ENCODE data around the gene METTL23. TPM values are rescaled to one million over a fixed set of nuclear protein-coding genes. Genes with fewer than 3 reads are reported as not detected.
"Not testable (repeated sequence)": the region's sequence is repeated elsewhere in the genome, so short reads cannot be mapped to it uniquely, and the experiment has no call there.

The METTL23 gene
- total and polyA plus RNA-seq, 2 experiments from 2014 or later = 41.6 to 55.9 TPM

DNA sequence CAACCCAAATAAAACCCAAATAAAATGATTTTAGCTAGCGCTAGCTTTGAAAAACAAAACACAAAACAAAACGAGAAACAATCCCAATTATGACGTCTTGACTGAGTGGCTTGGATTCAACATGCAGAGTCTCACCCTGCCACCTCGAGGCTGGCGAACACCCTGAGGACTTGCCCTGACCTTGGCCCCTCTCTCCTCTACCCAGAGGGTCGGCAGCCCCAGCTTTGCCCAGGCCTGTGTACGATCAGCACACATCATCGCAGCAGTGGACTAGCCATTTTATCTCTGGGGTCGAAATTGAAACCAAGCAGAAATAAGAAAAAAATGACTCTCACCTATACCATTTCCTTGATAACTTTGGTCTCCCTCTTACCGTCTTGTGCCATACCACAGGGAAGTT lies 5.2 kb upstream of the METTL23 start (continued):
- TF ChIP-seq, protein P1, sequence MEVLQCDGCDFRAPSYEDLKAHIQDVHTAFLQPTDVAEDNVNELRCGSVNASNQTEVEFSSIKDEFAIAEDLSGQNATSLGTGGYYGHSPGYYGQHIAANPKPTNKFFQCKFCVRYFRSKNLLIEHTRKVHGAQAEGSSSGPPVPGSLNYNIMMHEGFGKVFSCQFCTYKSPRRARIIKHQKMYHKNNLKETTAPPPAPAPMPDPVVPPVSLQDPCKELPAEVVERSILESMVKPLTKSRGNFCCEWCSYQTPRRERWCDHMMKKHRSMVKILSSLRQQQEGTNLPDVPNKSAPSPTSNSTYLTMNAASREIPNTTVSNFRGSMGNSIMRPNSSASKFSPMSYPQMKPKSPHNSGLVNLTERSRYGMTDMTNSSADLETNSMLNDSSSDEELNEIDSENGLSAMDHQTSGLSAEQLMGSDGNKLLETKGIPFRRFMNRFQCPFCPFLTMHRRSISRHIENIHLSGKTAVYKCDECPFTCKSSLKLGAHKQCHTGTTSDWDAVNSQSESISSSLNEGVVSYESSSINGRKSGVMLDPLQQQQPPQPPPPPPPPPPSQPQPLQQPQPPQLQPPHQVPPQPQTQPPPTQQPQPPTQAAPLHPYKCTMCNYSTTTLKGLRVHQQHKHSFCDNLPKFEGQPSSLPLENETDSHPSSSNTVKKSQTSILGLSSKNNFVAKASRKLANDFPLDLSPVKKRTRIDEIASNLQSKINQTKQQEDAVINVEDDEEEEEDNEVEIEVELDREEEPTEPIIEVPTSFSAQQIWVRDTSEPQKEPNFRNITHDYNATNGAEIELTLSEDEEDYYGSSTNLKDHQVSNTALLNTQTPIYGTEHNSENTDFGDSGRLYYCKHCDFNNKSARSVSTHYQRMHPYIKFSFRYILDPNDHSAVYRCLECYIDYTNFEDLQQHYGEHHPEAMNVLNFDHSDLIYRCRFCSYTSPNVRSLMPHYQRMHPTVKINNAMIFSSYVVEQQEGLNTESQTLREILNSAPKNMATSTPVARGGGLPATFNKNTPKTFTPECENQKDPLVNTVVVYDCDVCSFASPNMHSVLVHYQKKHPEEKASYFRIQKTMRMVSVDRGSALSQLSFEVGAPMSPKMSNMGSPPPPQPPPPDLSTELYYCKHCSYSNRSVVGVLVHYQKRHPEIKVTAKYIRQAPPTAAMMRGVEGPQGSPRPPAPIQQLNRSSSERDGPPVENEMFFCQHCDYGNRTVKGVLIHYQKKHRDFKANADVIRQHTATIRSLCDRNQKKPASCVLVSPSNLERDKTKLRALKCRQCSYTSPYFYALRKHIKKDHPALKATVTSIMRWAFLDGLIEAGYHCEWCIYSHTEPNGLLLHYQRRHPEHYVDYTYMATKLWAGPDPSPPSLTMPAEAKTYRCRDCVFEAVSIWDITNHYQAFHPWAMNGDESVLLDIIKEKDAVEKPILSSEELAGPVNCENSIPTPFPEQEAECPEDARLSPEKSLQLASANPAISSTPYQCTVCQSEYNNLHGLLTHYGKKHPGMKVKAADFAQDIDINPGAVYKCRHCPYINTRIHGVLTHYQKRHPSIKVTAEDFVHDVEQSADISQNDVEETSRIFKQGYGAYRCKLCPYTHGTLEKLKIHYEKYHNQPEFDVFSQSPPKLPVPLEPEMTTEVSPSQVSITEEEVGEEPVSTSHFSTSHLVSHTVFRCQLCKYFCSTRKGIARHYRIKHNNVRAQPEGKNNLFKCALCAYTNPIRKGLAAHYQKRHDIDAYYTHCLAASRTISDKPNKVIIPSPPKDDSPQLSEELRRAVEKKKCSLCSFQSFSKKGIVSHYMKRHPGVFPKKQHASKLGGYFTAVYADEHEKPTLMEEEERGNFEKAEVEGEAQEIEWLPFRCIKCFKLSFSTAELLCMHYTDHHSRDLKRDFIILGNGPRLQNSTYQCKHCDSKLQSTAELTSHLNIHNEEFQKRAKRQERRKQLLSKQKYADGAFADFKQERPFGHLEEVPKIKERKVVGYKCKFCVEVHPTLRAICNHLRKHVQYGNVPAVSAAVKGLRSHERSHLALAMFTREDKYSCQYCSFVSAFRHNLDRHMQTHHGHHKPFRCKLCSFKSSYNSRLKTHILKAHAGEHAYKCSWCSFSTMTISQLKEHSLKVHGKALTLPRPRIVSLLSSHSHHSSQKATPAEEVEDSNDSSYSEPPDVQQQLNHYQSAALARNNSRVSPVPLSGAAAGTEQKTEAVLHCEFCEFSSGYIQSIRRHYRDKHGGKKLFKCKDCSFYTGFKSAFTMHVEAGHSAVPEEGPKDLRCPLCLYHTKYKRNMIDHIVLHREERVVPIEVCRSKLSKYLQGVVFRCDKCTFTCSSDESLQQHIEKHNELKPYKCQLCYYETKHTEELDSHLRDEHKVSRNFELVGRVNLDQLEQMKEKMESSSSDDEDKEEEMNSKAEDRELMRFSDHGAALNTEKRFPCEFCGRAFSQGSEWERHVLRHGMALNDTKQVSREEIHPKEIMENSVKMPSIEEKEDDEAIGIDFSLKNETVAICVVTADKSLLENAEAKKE (CRISPR knock-in tag; IDR thresholded peaks at IDR 0.05) = no peak
- TF ChIP-seq ZNF331 (CRISPR knock-in tag; IDR thresholded peaks at IDR 0.05; ENCODE audit: low read depth) (no peak), ZNF114 (CRISPR knock-in tag; IDR thresholded peaks at IDR 0.05) (no peak), CTCF (conservative IDR thresholded peaks at IDR 0.05; ENCODE audit: low read depth in 2 of 2) (no peak), NANOG (IDR thresholded peaks at IDR 0.05; ENCODE audit: borderline replicate concordance) (no peak)

DNA sequence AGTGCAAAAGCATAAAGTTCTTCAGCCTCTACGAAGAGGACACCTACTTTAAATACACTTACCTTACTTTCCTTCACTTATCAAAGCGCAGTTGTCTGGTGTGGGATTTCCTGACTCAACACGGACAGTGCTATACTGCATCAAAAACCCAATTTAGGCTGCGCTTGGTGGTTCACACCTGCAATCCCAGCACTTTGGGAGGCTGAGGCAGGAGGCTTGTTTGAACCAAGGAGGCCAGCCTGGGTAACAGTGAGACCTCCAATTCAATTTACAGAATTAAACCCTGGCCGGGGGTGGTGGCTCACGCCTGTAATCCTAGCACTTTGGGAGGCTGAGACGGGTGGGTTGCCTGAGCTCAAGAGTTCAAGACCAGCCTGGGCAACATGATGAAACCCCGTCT lies 4.4 kb upstream of the METTL23 start:
- no peaks in the 10 kb centered on the region for H3K27me3 ChIP-seq (ENCODE audit: insufficient read depth)
- ATAC-seq (no peak), DNase-seq (ENCODE audit: low spot score) (no peak)
- H3K4me3 ChIP-seq = no peak overlapping the region
- H3K4me2 ChIP-seq = no peak overlapping the region
- 0 out of 2 replicates have a peak, but pooled peaks cover 4% of the 10 kb centered on the region for H3F3A ChIP-seq (replicated peaks; ENCODE audit: low read depth)
- Mint-ChIP-seq H3K36me3 (ENCODE audit: low read depth) (peaks cover 69% of the 10 kb centered on the region), H3K27me3 (ENCODE audit: insufficient read depth, low read depth, poor library complexity) (peaks cover 5% of the 10 kb centered on the region), H3K9me3 (no peaks in the 10 kb centered on the region), H3K4me3 (no peak overlapping the region), H3K4me1 (peaks cover 5% of the 10 kb centered on the region; the same call in 2 of the 3 replicates), H3K27ac (no peak overlapping the region)
- TF ChIP-seq CREB1 (CRISPR knock-in tag; IDR thresholded peaks at IDR 0.05; ENCODE audit: low read depth) = no peak
- no peak for TF ChIP-seq NANOG (IDR thresholded peaks at IDR 0.05; ENCODE audit: borderline replicate concordance)
- TF ChIP-seq POLR2AphosphoS5 (IDR thresholded peaks at IDR 0.05; ENCODE audit: low read depth) = no peak
- no peak for TF ChIP-seq EZH2phosphoT487 (IDR thresholded peaks at IDR 0.05; ENCODE audit: unreplicated experiment)
- no peaks in the 10 kb centered on the region for H3K9me2 ChIP-seq (ENCODE audit: insufficient read depth)
- no peak overlapping the region for H3K27ac ChIP-seq (ENCODE audit: low read depth)
- peaks cover 33% of the 10 kb centered on the region for H3K36me3 ChIP-seq (ENCODE audit: insufficient read depth)
- peaks cover 25% of the 10 kb centered on the region for H3K79me2 ChIP-seq (replicated peaks; ENCODE audit: insufficient read depth)
- H2AFZ ChIP-seq = no peak overlapping the region
- peaks cover 6% of the 10 kb centered on the region for H3K4me1 ChIP-seq (ENCODE audit: insufficient read depth)
- peaks cover 12% of the 10 kb centered on the region for H4K20me1 ChIP-seq (replicated peaks; ENCODE audit: insufficient read depth)

GRCh38 chr17:76722977-76723376 lies 3.7 kb upstream of the METTL23 start:
- H3K4me3 ChIP-seq; H3K27ac Mint-ChIP-seq; H3K9me3 Mint-ChIP-seq; H3K27ac ChIP-seq (ENCODE audit: low read depth); ATAC-seq; H2AFZ ChIP-seq; H3K4me2 ChIP-seq; H3K27me3 ChIP-seq (ENCODE audit: insufficient read depth); H3K4me3 Mint-ChIP-seq; H3F3A ChIP-seq (replicated peaks; ENCODE audit: low read depth); H3K9me2 ChIP-seq (ENCODE audit: insufficient read depth); H3K27me3 Mint-ChIP-seq (ENCODE audit: insufficient read depth, low read depth, poor library complexity); DNase-seq (ENCODE audit: low spot score): not testable (repeated sequence)
- Histone ChIP-seq H4K20me1 (replicated peaks; ENCODE audit: insufficient read depth) (peaks cover 17% of the 10 kb centered on the region), H3K79me2 (replicated peaks; ENCODE audit: insufficient read depth) (peaks cover 32% of the 10 kb centered on the region), H3K4me1 (ENCODE audit: insufficient read depth) (peaks cover 13% of the 10 kb centered on the region), H3K36me3 (ENCODE audit: insufficient read depth) (peaks cover 33% of the 10 kb centered on the region)
- Mint-ChIP-seq H3K36me3 (ENCODE audit: low read depth) (peaks cover 68% of the 10 kb centered on the region), H3K4me1 (peaks cover 10% of the 10 kb centered on the region; the same call in 2 of the 3 replicates)

Data from GM23338 (cell line).